Esophagus muscularis mucosa (tissue), 4 donors: ENCODE results near the gene ARID1B. TPM values are rescaled to one million over a fixed set of nuclear protein-coding genes. Genes with fewer than 3 reads are reported as not detected.
A peak's percentile ranks its signal among the peaks of the same experiment; 100 is the strongest.

Experiments
- DNase-seq: peaks from one replicate; pipeline ENCODE4 v3.0.0-alpha.2; 2017; ENCODE audit errors: extremely low spot score
- H3K27ac ChIP-seq, 4 donors: fragments of 200-600 bp; sonication (generic); replicated peaks in 1 of 4; 1 replicate in 3 of 4; 2 replicates in 1 of 4; pipeline ENCODE4 v1.5.1; 2016 to 2019; ENCODE audit warnings: mild to moderate bottlenecking in 1 of 4
- H3K27me3 ChIP-seq, 4 donors: fragments of 200-600 bp; sonication (generic); one replicate each; pipeline versions ENCODE4 v1.5.1 to v1.6.0; 2016 to 2019
- H3K36me3 ChIP-seq, 4 donors: fragments of 200-600 bp; sonication (generic); one replicate each; pipeline ENCODE4 v1.5.1; 2016 to 2019
- H3K4me1 ChIP-seq, 4 donors: fragments of 200-600 bp; sonication (generic); one replicate each; pipeline ENCODE4 v1.5.1; 2016 to 2019
- H3K4me3 ChIP-seq, 4 donors: fragments of 200-600 bp; sonication (generic); 1 replicate in 2 of 4; 2 replicates in 2 of 4; pipeline ENCODE4 v1.5.1; 2016 to 2019; ENCODE audit warnings: mild to moderate bottlenecking in 4 of 4, moderate library complexity in 1 of 4
- H3K9me3 ChIP-seq, 4 donors: fragments of 200-600 bp; sonication (generic); 1 replicate in 3 of 4; 2 replicates in 1 of 4; pipeline ENCODE4 v1.5.1; 2016 to 2019
- EP300 ChIP-seq: sonication (generic); formaldehyde crosslinking; IDR thresholded peaks from one replicate; pipeline ENCODE4 v1.6.1; 2017; ENCODE audit warnings: antibody characterized with exemption
- POLR2A ChIP-seq: fragments of 450-650 bp; IDR thresholded peaks from one replicate; pipeline ENCODE4 v1.6.1; 2017; ENCODE audit warnings: antibody characterized with exemption, moderate library complexity, mild to moderate bottlenecking, low read depth
- POLR2AphosphoS5 ChIP-seq, 2 donors: sonication (generic); formaldehyde crosslinking; IDR thresholded peaks; one replicate each; pipeline ENCODE4 v1.6.1; 2017; ENCODE audit warnings: antibody characterized with exemption in 2 of 2
- WGBS: methylation state at CpG from one replicate; pipeline ENCODE4 v1.1.5; 2018; 5-methylcytosine and 5-hydroxymethylcytosine counted together
- intact Hi-C: fragments of 100-400 bp; cut with DNase I; formaldehyde crosslinking; loops from one replicate; pipeline ENCODE4 v1.15.1; 2023
- total RNA-seq, 4 donors: library from RNA; depleted of rRNA; stranded (reverse); fragments of >200 nt; gene quantifications; one replicate each; pipeline versions ENCODE4 v1.1.0 to v1.2.1, GENCODE V29; 2016
- TF ChIP-seq, protein P1 (sequence below), 3 experiments: fragments of 200-600 bp in 2 of 3; fragments of 450-650 bp in 1 of 3; sonication (generic) in 2 of 3; IDR thresholded peaks; one replicate each; pipeline ENCODE4 v1.5.1; 2017 to 2019; ENCODE audit warnings: antibody characterized with exemption in 3 of 3, mild to moderate bottlenecking in 2 of 3, moderate library complexity in 1 of 3

The ARID1B gene
- total RNA-seq, 4 donors from 2014 or later, result 55.0 to 87.2 (median 72.7) TPM

DNA sequence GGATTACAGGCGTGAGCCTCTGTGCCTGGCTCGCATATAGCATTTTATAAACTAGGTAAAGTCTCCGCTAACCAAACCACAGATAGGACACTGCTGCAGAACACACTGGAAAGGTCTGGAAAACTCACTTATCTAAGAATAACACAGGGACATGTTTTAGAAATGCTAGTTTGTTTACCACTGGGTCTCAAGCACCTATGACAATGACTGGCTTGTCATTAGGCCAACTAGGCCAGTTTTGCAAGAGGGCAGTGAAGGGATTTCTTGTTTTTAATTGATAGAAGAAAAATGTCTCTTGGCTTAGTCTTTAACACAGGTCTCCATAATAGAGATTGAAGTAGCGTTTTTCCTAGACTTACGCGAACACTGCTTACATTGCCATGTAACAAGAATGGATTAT, 344.7 kb downstream of the ARID1B start:
- no peak for DNase-seq
- peaks cover 0 to 5% (median 0%) of the 10 kb centered on the region in 4 donors for H3K36me3 ChIP-seq
- 90% methylated on average over 6 of the region's 6 CpGs for WGBS
- H3K27ac ChIP-seq, result no peak overlapping the region
- peaks cover 24 to 32% (median 26%) of the 10 kb centered on the region in 4 donors for H3K4me1 ChIP-seq
- no peak overlapping the region for H3K4me3 ChIP-seq
- intact Hi-C loops, result no loop called here
- no peaks in the 10 kb centered on the region for H3K9me3 ChIP-seq
- TF ChIP-seq, protein P1, sequence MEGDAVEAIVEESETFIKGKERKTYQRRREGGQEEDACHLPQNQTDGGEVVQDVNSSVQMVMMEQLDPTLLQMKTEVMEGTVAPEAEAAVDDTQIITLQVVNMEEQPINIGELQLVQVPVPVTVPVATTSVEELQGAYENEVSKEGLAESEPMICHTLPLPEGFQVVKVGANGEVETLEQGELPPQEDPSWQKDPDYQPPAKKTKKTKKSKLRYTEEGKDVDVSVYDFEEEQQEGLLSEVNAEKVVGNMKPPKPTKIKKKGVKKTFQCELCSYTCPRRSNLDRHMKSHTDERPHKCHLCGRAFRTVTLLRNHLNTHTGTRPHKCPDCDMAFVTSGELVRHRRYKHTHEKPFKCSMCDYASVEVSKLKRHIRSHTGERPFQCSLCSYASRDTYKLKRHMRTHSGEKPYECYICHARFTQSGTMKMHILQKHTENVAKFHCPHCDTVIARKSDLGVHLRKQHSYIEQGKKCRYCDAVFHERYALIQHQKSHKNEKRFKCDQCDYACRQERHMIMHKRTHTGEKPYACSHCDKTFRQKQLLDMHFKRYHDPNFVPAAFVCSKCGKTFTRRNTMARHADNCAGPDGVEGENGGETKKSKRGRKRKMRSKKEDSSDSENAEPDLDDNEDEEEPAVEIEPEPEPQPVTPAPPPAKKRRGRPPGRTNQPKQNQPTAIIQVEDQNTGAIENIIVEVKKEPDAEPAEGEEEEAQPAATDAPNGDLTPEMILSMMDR (IDR thresholded peaks at IDR 0.05), result no peak
- TF ChIP-seq POLR2A, result no peak
- TF ChIP-seq POLR2AphosphoS5 (IDR thresholded peaks at IDR 0.05), result no peak
- no peak for TF ChIP-seq EP300
- no peaks in the 10 kb centered on the region for H3K27me3 ChIP-seq

DNA sequence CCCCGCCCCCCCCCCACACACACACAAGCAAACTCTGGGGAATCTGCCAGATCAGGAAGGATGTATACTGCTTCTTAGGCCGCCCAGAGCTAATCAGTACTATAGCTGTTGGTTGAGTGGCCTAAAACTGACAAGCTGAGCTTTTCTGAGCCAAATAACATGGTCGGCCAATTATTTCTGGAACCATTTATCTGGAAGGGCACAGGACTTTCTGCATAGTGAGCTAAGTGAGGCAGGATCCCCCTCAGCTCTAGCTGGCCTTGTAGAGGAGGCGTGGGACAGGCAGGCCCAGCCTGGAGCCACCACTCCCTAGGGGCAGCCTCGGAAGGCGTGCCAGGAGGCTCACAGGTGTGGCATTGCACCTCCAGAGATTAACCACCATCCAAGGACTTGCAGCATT, 346.1 kb downstream of the ARID1B start:
- no peak for DNase-seq
- peak overlapping the region in 2 of 4 donors; percentile 22 to 28 for H3K27ac ChIP-seq
- H3K36me3 ChIP-seq, result peaks cover 0 to 5% (median 0%) of the 10 kb centered on the region in 4 donors
- H3K9me3 ChIP-seq, result no peaks in the 10 kb centered on the region
- TF ChIP-seq POLR2AphosphoS5 (IDR thresholded peaks at IDR 0.05) (no peak), EP300 (no peak), POLR2A (no peak)
- TF ChIP-seq, protein P1 (IDR thresholded peaks at IDR 0.05), result no peak
- no peaks in the 10 kb centered on the region for H3K27me3 ChIP-seq
- WGBS, result 70% methylated on average over 6 of the region's 6 CpGs
- intact Hi-C loops, result no loop called here
- H3K4me1 ChIP-seq, result peaks cover 24 to 28% (median 26%) of the 10 kb centered on the region in 4 donors
- no peak overlapping the region for H3K4me3 ChIP-seq

DNA sequence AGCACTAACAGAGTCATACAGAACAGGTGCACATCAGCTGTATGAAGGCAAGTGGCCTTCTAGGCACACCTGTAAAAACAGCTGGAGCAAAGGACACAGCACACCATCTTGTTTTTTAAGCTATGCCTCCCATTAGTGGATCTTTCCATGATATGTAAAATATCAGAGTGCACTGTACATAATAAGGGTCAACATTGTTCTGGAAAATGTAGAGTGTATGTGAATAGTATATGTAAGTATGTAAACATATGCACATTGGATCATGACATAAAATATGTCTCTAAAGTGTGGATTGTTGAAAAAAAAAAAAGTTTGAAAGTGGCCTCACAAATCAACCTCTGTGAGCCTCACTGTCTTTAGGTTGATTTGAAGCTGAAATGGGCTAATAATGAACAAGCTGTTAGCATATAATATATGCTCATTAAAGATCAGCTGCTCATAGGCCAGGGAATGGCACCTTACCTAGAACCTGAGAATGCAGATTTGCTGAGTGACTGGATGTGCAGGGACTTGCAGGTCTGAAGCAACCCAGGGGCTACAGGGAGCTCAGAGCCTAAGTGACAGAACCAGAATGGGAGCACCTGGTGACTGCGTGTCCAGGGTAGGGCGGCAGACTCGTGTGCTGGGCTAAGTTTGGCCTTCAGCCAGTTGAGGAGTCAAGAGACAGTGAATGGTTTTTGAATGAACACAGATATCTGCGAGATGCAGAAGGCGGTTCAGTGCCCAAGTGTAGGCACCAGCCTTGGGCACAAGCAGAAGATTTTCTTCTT, 347.5 kb downstream of the ARID1B start:
- peaks cover 24 to 28% (median 26%) of the 10 kb centered on the region in 4 donors for H3K4me1 ChIP-seq
- no peaks in the 10 kb centered on the region for H3K9me3 ChIP-seq
- no peak for DNase-seq
- H3K27ac ChIP-seq, result no peak overlapping the region
- no peak overlapping the region for H3K4me3 ChIP-seq
- WGBS, result 86% methylated on average over 5 of the region's 5 CpGs
- no peak for TF ChIP-seq EP300
- no peak for TF ChIP-seq POLR2A
- TF ChIP-seq POLR2AphosphoS5 (IDR thresholded peaks at IDR 0.05), result no peak
- TF ChIP-seq, protein P1 (IDR thresholded peaks at IDR 0.05), result no peak
- H3K36me3 ChIP-seq, result no peaks in the 10 kb centered on the region
- intact Hi-C loops, result no loop called here
- no peaks in the 10 kb centered on the region for H3K27me3 ChIP-seq

DNA sequence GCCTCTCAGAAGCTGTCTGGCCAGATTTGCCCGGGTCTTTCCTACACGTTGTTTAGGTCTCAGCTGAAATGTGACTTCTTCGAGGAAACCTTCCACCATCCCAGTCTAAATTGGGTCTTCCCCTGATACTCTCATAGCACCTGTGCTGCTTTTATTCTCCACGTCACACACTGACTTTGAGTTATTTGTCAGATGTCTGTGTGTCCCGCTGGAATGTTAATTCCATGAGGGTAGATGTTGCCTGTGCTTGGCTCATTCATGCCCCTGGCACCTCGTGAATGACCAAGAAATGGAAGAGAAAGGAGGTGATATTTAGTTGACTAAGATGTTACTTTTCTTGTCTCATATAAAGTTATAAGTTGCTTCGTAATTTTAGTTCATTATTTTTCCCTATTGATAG, 348.4 kb downstream of the ARID1B start:
- H3K4me1 ChIP-seq, result peaks cover 24 to 33% (median 24%) of the 10 kb centered on the region in 4 donors
- WGBS, result 88% methylated on average over 7 of the region's 7 CpGs
- DNase-seq, result no peak

More for the DNA sequence above, 348.4 kb downstream of the ARID1B start:
- H3K9me3 ChIP-seq, result no peaks in the 10 kb centered on the region
- no peaks in the 10 kb centered on the region for H3K36me3 ChIP-seq
- TF ChIP-seq, protein P1 (IDR thresholded peaks at IDR 0.05), result no peak
- TF ChIP-seq POLR2AphosphoS5 (IDR thresholded peaks at IDR 0.05) (no peak), EP300 (no peak), POLR2A (no peak)
- intact Hi-C loops, result no loop called here
- no peak overlapping the region for H3K27ac ChIP-seq
- no peak overlapping the region for H3K4me3 ChIP-seq
- no peaks in the 10 kb centered on the region for H3K27me3 ChIP-seq
